Measurements from ENCODE around the gene CDH13.

DNA sequence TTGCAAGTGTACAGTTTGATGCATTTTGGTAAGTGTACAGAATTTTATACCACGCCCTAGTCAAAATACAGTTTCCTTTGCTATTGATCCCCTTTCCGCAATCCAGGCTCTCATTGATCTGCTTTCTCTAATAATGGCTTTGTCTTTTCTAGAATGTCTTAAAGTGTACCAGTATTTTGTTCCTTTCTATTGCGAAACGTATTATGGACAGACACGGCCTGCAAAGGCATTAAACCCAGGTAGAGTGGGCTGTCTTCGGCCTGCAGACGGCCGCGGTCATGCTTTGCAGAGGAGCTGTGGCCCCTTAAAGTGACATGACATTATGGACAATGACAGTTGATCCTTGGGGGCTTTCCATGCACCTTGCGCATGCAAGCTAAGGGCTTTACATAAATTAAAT lies 1165.1 kb downstream of the CDH13 start:
- TF ChIP-seq, protein P1, sequence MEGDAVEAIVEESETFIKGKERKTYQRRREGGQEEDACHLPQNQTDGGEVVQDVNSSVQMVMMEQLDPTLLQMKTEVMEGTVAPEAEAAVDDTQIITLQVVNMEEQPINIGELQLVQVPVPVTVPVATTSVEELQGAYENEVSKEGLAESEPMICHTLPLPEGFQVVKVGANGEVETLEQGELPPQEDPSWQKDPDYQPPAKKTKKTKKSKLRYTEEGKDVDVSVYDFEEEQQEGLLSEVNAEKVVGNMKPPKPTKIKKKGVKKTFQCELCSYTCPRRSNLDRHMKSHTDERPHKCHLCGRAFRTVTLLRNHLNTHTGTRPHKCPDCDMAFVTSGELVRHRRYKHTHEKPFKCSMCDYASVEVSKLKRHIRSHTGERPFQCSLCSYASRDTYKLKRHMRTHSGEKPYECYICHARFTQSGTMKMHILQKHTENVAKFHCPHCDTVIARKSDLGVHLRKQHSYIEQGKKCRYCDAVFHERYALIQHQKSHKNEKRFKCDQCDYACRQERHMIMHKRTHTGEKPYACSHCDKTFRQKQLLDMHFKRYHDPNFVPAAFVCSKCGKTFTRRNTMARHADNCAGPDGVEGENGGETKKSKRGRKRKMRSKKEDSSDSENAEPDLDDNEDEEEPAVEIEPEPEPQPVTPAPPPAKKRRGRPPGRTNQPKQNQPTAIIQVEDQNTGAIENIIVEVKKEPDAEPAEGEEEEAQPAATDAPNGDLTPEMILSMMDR (IDR thresholded peaks at IDR 0.05; ENCODE audit: low read depth, low read length): no peak
- TF ChIP-seq EZH2phosphoT487 (IDR thresholded peaks at IDR 0.05; ENCODE audit: low read depth): no peak

All from OCI-LY3 (cell line).